Kidney (tissue), 22 donors: Measurements from ENCODE around the gene ZYG11B. TPM values are rescaled to one million over a fixed set of nuclear protein-coding genes. Genes with fewer than 3 reads are reported as not detected.
A peak's percentile ranks its signal among the peaks of the same experiment; 100 is the strongest.

Source experiments
- DNase-seq, 5 donors: peaks; one replicate each; pipeline ENCODE4 v3.0.0-alpha.2; 2013 to 2020
- FAIRE-seq: peaks from 2 replicates; lab custom pipeline; 2012; peaks lifted over from hg19 to GRCh38; lab: Jason Lieb, UNC
- H3K27ac ChIP-seq, 2 donors: one replicate each; pipeline ENCODE4 v1.7.0; 2013; ENCODE audit warnings: low read depth in 2 of 2, low read length in 2 of 2, inconsistent platforms in 1 of 2
- H3K27me3 ChIP-seq: one replicate; pipeline ENCODE4 v1.7.1; 2013; ENCODE audit warnings: low read length, inconsistent platforms; ENCODE audit not compliant: control insufficient read depth, insufficient read depth
- H3K36me3 ChIP-seq, 3 donors: one replicate each; pipeline versions ENCODE4 v1.7.0 to v1.7.1; 2013; ENCODE audit warnings: low read length in 3 of 3, control low read depth in 1 of 3, inconsistent platforms in 1 of 3; ENCODE audit not compliant: insufficient read depth in 3 of 3, control insufficient read depth in 2 of 3
- H3K4me1 ChIP-seq, 3 donors: one replicate each; pipeline versions ENCODE4 v1.7.0 to v1.7.1; 2013; ENCODE audit warnings: low read length in 3 of 3, inconsistent platforms in 1 of 3, low read depth in 1 of 3; ENCODE audit not compliant: control insufficient read depth in 2 of 3, insufficient read depth in 2 of 3
- H3K4me3 ChIP-seq, 3 donors: one replicate each; pipeline versions ENCODE4 v1.7.0 to v1.8.1; 2013; ENCODE audit warnings: low read length in 3 of 3, control low read depth in 1 of 3, inconsistent platforms in 1 of 3
- H3K9ac ChIP-seq, 3 donors: one replicate each; pipeline versions ENCODE4 v1.7.0 to v1.7.1; 2013; ENCODE audit warnings: low read length in 3 of 3, control low read depth in 1 of 3, inconsistent platforms in 1 of 3
- H3K9me3 ChIP-seq, 3 donors: one replicate each; pipeline versions ENCODE4 v1.7.0 to v1.7.1; 2013; ENCODE audit warnings: low read length in 3 of 3, control low read depth in 1 of 3, inconsistent platforms in 1 of 3; ENCODE audit not compliant: control insufficient read depth in 2 of 3, insufficient read depth in 1 of 3
- CTCF ChIP-seq: IDR thresholded peaks from 3 replicates; pipeline ENCODE4 v1.5.1; 2012; ENCODE audit warnings: mild to moderate bottlenecking, moderate library complexity, borderline replicate concordance; ENCODE audit not compliant: insufficient read depth; ENCODE audit errors: extremely low read depth
- intact Hi-C: fragments of 100-400 bp; cut with DNase I; formaldehyde crosslinking; loops from one replicate; pipeline ENCODE4 v1.11.1; 2022
- long read RNA-seq, 10 donors: library from polyadenylated mRNA in 1 of 10; unstranded in 1 of 10; transcript quantifications; one replicate each; pipeline ENCODE4 v2.0.0 and lab custom pipeline, GENCODE V29; 2021 to 2026
- polyA plus RNA-seq: library from polyadenylated mRNA; stranded (reverse); fragments of 350-450 nt; fragmentation: Illumina TruSeq; extraction: RNeasy Lipid Tissue Mini Kit (QIAGEN cat#74804); gene quantifications from one replicate; pipeline ENCODE4 v1.2.3, GENCODE V29; 2014; ENCODE audit warnings: low read depth, low replicate concordance; ENCODE audit not compliant: insufficient read depth
- total RNA-seq: library from RNA; stranded (reverse); fragmentation: NEBNext Ultra II Directional; extraction: Animal tissue kit (Norgen Biotek cat#: 25700); gene quantifications from one replicate; pipeline ENCODE4 v1.2.1, GENCODE V29; 2021
- donor health status: control.
- donor health status: control.
- donor health status: control.
- donor health status: control.
- donor health status: control.
- donor health status: DM: yes; HTN: yes; CAD: no.
- donor health status: Normal renal cell carcinoma (clear cell type).

The ZYG11B gene
- total RNA-seq: 28.2 TPM
- 7.8 TPM for polyA plus RNA-seq
- long read RNA-seq, donor 1: 0 reads
- long read RNA-seq, donor 2, partial matches to known transcripts: 255 of 278 reads
- long read RNA-seq, donor 2, other reads (novel, unspliced or antisense): 23 of 278 reads
- long read RNA-seq, donor 3, full-length matches to known transcripts: 1 of 16 reads
- long read RNA-seq, donor 3, partial matches to known transcripts: 15 of 16 reads
- long read RNA-seq, donor 3, other reads (novel, unspliced or antisense): 0 of 16 reads
- long read RNA-seq, donor 4, full-length matches to known transcripts: 1 of 116 reads
- long read RNA-seq, donor 4, partial matches to known transcripts: 115 of 116 reads
- long read RNA-seq, donor 4, other reads (novel, unspliced or antisense): 0 of 116 reads
- long read RNA-seq, donor 5: 0 reads
- long read RNA-seq, donor 6, full-length matches to known transcripts: 1 of 683 reads
- long read RNA-seq, donor 6, partial matches to known transcripts: 667 of 683 reads
- long read RNA-seq, donor 6, other reads (novel, unspliced or antisense): 15 of 683 reads
- long read RNA-seq, donor 7, full-length matches to known transcripts: 6 of 12 reads
- long read RNA-seq, donor 7, partial matches to known transcripts: 1 of 12 reads
- long read RNA-seq, donor 7, other reads (novel, unspliced or antisense): 5 of 12 reads
- long read RNA-seq, donor 8, full-length matches to known transcripts: 3 of 363 reads
- long read RNA-seq, donor 8, partial matches to known transcripts: 360 of 363 reads
- long read RNA-seq, donor 8, other reads (novel, unspliced or antisense): 0 of 363 reads
- long read RNA-seq, donor 9, full-length matches to known transcripts: 2 of 184 reads
- long read RNA-seq, donor 9, partial matches to known transcripts: 182 of 184 reads
- long read RNA-seq, donor 9, other reads (novel, unspliced or antisense): 0 of 184 reads
- long read RNA-seq, donor 10, full-length matches to known transcripts: 3 of 357 reads
- long read RNA-seq, donor 10, partial matches to known transcripts: 354 of 357 reads
- long read RNA-seq, donor 10, other reads (novel, unspliced or antisense): 0 of 357 reads

- intact Hi-C loops: no loop called here
- no peak for FAIRE-seq
Measured at GRCh38 chr1:52726265-52727113, at the start of gene ZYG11B. ZYG11B (plus strand) TSS chr1:52726453; CDS start chr1:52726654, 201 bp downstream.

GRCh38 chr1:52677076-52677806 lies 49.0 kb upstream of the ZYG11B start:
- Histone ChIP-seq H3K9me3 (no peaks in the 10 kb centered on the region), H3K4me3 (no peak overlapping the region), H3K4me1 (no peaks in the 10 kb centered on the region), H3K27me3 (no peaks in the 10 kb centered on the region), H3K36me3 (no peaks in the 10 kb centered on the region), H3K27ac (no peak overlapping the region), H3K9ac (no peak overlapping the region)
- no peak for TF ChIP-seq CTCF
- no peak for FAIRE-seq
- peak in 1 of 5 donors; percentile 7 for DNase-seq
- intact Hi-C loops: no loop called here

More at GRCh38 chr1:52726265-52727113, at the start of gene ZYG11B:
- H3K27ac ChIP-seq: peak within 1 kb of the TSS; percentile 59 to 74
- H3K4me1 ChIP-seq: peaks cover 4 to 12% (median 10%) of the 10 kb centered on the region in 3 donors
- H3K9ac ChIP-seq: peak within 1 kb of the TSS; percentile 73 to 94 (median 74)
- peak within 1 kb of the TSS; percentile 93 to 98 (median 95) for H3K4me3 ChIP-seq
- DNase-seq: peak; percentile 92 to 96 (median 95)
- no peaks in the 10 kb centered on the region for H3K27me3 ChIP-seq
- H3K36me3 ChIP-seq: no peaks in the 10 kb centered on the region
- TF ChIP-seq CTCF: no peak
- H3K9me3 ChIP-seq: no peaks in the 10 kb centered on the region

GRCh38 chr1:52679048-52679447 lies 47.2 kb upstream of the ZYG11B start:
- intact Hi-C loops: no loop called here
- FAIRE-seq: no peak
- Histone ChIP-seq H3K9ac (no peak overlapping the region), H3K9me3 (no peaks in the 10 kb centered on the region), H3K27me3 (no peaks in the 10 kb centered on the region), H3K4me1 (no peaks in the 10 kb centered on the region), H3K27ac (no peak overlapping the region), H3K4me3 (no peak overlapping the region), H3K36me3 (no peaks in the 10 kb centered on the region)
- no peak for DNase-seq
- TF ChIP-seq CTCF: no peak
